ENCODE measurements around the gene CCDC77.

DNA sequence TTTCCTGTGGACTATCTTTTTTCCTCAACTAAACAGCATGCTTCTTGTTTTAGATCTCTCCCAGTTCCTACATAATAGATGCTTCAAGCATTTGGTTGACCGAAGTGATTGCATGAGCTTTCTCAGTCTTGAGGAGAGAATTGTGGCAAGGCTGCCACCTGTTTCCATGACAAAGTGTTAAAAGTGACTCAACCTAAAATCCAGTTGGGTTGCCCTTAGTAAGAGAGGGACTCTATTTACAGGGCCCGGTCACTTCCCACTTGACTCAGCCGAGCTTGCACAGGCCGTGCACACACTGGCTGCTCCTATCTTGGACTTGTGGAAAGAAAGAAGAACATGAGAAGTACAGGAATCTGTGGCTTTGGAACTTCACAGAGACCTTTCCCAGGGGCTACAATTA is 56.2 kb downstream of the CCDC77 start:
- TF ChIP-seq, protein P1, sequence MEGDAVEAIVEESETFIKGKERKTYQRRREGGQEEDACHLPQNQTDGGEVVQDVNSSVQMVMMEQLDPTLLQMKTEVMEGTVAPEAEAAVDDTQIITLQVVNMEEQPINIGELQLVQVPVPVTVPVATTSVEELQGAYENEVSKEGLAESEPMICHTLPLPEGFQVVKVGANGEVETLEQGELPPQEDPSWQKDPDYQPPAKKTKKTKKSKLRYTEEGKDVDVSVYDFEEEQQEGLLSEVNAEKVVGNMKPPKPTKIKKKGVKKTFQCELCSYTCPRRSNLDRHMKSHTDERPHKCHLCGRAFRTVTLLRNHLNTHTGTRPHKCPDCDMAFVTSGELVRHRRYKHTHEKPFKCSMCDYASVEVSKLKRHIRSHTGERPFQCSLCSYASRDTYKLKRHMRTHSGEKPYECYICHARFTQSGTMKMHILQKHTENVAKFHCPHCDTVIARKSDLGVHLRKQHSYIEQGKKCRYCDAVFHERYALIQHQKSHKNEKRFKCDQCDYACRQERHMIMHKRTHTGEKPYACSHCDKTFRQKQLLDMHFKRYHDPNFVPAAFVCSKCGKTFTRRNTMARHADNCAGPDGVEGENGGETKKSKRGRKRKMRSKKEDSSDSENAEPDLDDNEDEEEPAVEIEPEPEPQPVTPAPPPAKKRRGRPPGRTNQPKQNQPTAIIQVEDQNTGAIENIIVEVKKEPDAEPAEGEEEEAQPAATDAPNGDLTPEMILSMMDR (IDR thresholded peaks at IDR 0.05): no peak
- TF ChIP-seq POLR2A (IDR thresholded peaks at IDR 0.05): no peak

All from lower leg skin (tissue), 3 donors.